ENCODE results near the gene MLN.

GRCh38 chr6:33798343-33798848 is 5.4 kb downstream of the MLN start:
- TF ChIP-seq USF2 (IDR thresholded peaks at IDR 0.05) (no peak), POLR2A (IDR thresholded peaks at IDR 0.05; ENCODE audit: low read length) (no peak), CTCF (IDR thresholded peaks at IDR 0.05) (no peak), POLR2AphosphoS2 (conservative IDR thresholded peaks at IDR 0.05; ENCODE audit: low read length) (no peak), HMGXB4 (CRISPR knock-in tag; IDR thresholded peaks at IDR 0.05; ENCODE audit: borderline replicate concordance) (no peak), JUN (IDR thresholded peaks at IDR 0.05) (no peak), SREBF2 (IDR thresholded peaks at IDR 0.05) (no peak), ZNF302 (CRISPR knock-in tag; IDR thresholded peaks at IDR 0.05) (no peak), PBX3 (IDR thresholded peaks at IDR 0.05) (no peak), ELK1 (IDR thresholded peaks at IDR 0.05; ENCODE audit: low read depth, low read length) (no peak), JUNB (IDR thresholded peaks at IDR 0.05) (no peak)
